HAP-1 (cell line): Measurements from ENCODE around the gene AMOTL1.
"Not testable (repeated sequence)": the region's sequence is repeated elsewhere in the genome, so short reads cannot be mapped to it uniquely, and the experiment has no call there.

Experiments used
- DNase-seq, 2 experiments: peaks; one replicate each; pipeline ENCODE4 v3.0.0-alpha.2; 2016 to 2020; ENCODE audit warnings: low spot score in 2 of 2
- H3K27me3 ChIP-seq: fragments of 250-450 bp; sonication (Bioruptor Pico); 2 replicates; pipeline ENCODE4 v1.5.1; 2020; ENCODE audit warnings: low read depth, mild to moderate bottlenecking, moderate library complexity
- H3K36me3 ChIP-seq: fragments of 250-450 bp; sonication (Bioruptor Pico); replicated peaks from 2 replicates; pipeline ENCODE4 v1.5.1; 2020; ENCODE audit warnings: mild to moderate bottlenecking
- H3K4me1 ChIP-seq: fragments of 250-450 bp; sonication (Bioruptor Pico); 2 replicates; pipeline ENCODE4 v1.5.1; 2020; ENCODE audit warnings: mild to moderate bottlenecking
- H3K4me3 ChIP-seq: fragments of 250-450 bp; sonication (Bioruptor Pico); 2 replicates; pipeline ENCODE4 v1.5.1; 2020; ENCODE audit warnings: mild to moderate bottlenecking, moderate library complexity
- H3K9me3 ChIP-seq: fragments of 250-450 bp; sonication (Bioruptor Pico); 2 replicates; pipeline ENCODE4 v1.5.1; 2020; ENCODE audit warnings: mild to moderate bottlenecking, moderate library complexity
- in situ Hi-C: fragments of 300-500 bp; cut with MboI; formaldehyde crosslinking; loops from 3 replicates; pipeline ENCODE4 v1.14.3; 2020; ENCODE audit warnings: low sequenced_read_pairs, inconsistent platforms, mixed read lengths

The AMOTL1 gene

DNA sequence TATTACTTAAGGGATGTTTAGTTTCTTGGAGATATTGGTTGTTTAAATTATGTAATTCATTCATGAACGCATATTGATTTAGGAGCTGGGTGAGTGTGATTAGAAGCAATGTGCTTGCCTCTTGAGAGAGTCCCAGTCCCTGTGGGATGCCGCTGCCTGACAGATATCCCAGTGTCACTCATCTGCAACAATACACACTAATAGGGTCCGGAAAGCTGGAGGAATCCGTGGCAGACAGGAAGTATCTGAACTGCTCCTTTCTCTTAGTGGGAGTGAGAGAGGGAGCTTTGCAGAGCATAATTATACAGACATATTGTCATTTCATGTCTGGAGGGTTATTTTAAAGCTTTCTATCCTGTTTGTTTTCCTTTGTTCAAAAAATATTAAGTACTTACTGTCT is 17.4 kb downstream of the AMOTL1 start:
- no peaks in the 10 kb centered on the region for H3K9me3 ChIP-seq
- H3K4me3 ChIP-seq: no peak overlapping the region
- no peaks in the 10 kb centered on the region for H3K36me3 ChIP-seq
- no peak for DNase-seq
- peaks cover 21% of the 10 kb centered on the region for H3K4me1 ChIP-seq
- in situ Hi-C loops: no loop called here
- no peaks in the 10 kb centered on the region for H3K27me3 ChIP-seq

GRCh38 chr11:94786264-94787126 is 18.3 kb downstream of the AMOTL1 start:
- Histone ChIP-seq H3K4me1 (peaks cover 21% of the 10 kb centered on the region), H3K9me3 (no peaks in the 10 kb centered on the region), H3K27me3 (no peaks in the 10 kb centered on the region), H3K36me3 (no peaks in the 10 kb centered on the region), H3K4me3 (no peak overlapping the region)
- in situ Hi-C loops: no loop called here
- DNase-seq: peak in 1 of 2 experiments; percentile 28

DNA sequence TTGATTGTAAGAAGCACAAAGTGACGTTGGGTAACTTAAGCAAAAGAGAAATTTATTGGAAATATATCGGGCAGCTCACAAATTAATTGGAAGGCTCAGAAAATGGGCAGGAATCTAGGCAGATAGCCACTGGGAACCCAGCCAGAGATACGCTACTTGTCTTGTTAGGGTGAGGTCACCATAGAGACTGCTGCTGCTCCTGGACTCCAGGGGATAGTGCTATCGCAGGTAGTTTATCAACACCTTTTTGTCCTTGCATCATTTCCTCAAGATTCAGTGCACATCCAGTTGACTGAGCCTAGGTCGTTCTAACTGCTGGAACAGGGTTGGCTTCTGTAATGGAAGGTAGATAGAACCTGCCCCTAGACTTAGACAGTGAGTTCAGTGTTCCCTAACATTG is 19.6 kb downstream of the AMOTL1 start:
- no peak for DNase-seq
- H3K9me3 ChIP-seq: no peaks in the 10 kb centered on the region
- H3K4me1 ChIP-seq: peaks cover 13% of the 10 kb centered on the region
- no peaks in the 10 kb centered on the region for H3K36me3 ChIP-seq
- in situ Hi-C loops: no loop called here
- no peak overlapping the region for H3K4me3 ChIP-seq
- H3K27me3 ChIP-seq: no peaks in the 10 kb centered on the region

- Histone ChIP-seq H3K4me3 (no peak overlapping the region), H3K9me3 (no peaks in the 10 kb centered on the region), H3K36me3 (no peaks in the 10 kb centered on the region), H3K4me1 (peaks cover 8% of the 10 kb centered on the region), H3K27me3 (no peaks in the 10 kb centered on the region)
- in situ Hi-C loops: no loop called here
- no peak for DNase-seq
These were observed 20.2 kb downstream of the AMOTL1 start for GRCh38 chr11:94788396-94788795.

DNA sequence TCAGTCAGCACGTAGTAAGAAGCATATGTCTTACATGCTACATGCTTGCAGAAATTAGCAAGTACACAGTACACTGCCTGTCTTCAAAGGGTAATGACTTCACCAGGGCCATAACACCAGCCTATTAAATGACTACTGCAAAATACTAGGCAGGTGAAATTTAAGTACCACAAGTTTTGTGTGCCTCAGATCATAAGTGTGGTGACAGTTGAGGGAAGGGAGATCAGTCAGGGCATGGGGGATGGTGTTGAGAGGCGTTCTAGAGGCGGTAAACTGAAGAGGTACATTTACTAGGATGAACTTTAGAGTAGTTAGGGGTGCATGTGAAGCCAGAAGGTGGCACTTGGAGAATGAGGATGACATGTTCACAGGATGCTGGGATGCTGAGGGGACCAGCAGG is 22.0 kb downstream of the AMOTL1 start:
- H3K4me1 ChIP-seq: no peaks in the 10 kb centered on the region
- no peaks in the 10 kb centered on the region for H3K36me3 ChIP-seq
- no peak for DNase-seq
- in situ Hi-C loops: no loop called here
- no peaks in the 10 kb centered on the region for H3K9me3 ChIP-seq
- H3K4me3 ChIP-seq: no peak overlapping the region
- no peaks in the 10 kb centered on the region for H3K27me3 ChIP-seq

- Histone ChIP-seq H3K9me3 (no peaks in the 10 kb centered on the region), H3K4me1 (no peaks in the 10 kb centered on the region), H3K4me3 (no peak overlapping the region), H3K36me3 (no peaks in the 10 kb centered on the region), H3K27me3 (no peaks in the 10 kb centered on the region)
- no peak for DNase-seq
- in situ Hi-C loops: no loop called here
These were observed 22.6 kb downstream of the AMOTL1 start for GRCh38 chr11:94790661-94791180.

- H3K36me3 ChIP-seq: no peaks in the 10 kb centered on the region
- DNase-seq: no peak
- no peaks in the 10 kb centered on the region for H3K4me1 ChIP-seq
- in situ Hi-C loops: no loop called here
- H3K27me3 ChIP-seq: no peaks in the 10 kb centered on the region
- no peaks in the 10 kb centered on the region for H3K9me3 ChIP-seq
- H3K4me3 ChIP-seq: no peak overlapping the region
These were observed 23.2 kb downstream of the AMOTL1 start for GRCh38 chr11:94791216-94791889.

GRCh38 chr11:94791942-94792341 is 23.8 kb downstream of the AMOTL1 start:
- in situ Hi-C loops, H3K4me1 ChIP-seq, H3K27me3 ChIP-seq, H3K9me3 ChIP-seq, H3K36me3 ChIP-seq, DNase-seq, H3K4me3 ChIP-seq: not testable (repeated sequence)

GRCh38 chr11:94792451-94792850 is 24.3 kb downstream of the AMOTL1 start:
- Histone ChIP-seq H3K4me1 (no peaks in the 10 kb centered on the region), H3K27me3 (no peaks in the 10 kb centered on the region), H3K9me3 (no peaks in the 10 kb centered on the region), H3K36me3 (no peaks in the 10 kb centered on the region), H3K4me3 (no peak overlapping the region)
- in situ Hi-C loops: no loop called here
- no peak for DNase-seq

GRCh38 chr11:94793002-94793401 is 24.8 kb downstream of the AMOTL1 start:
- no peaks in the 10 kb centered on the region for H3K9me3 ChIP-seq
- H3K36me3 ChIP-seq: no peaks in the 10 kb centered on the region
- H3K4me3 ChIP-seq: no peak overlapping the region
- DNase-seq: no peak
- in situ Hi-C loops: no loop called here
- no peaks in the 10 kb centered on the region for H3K27me3 ChIP-seq
- no peaks in the 10 kb centered on the region for H3K4me1 ChIP-seq

DNA sequence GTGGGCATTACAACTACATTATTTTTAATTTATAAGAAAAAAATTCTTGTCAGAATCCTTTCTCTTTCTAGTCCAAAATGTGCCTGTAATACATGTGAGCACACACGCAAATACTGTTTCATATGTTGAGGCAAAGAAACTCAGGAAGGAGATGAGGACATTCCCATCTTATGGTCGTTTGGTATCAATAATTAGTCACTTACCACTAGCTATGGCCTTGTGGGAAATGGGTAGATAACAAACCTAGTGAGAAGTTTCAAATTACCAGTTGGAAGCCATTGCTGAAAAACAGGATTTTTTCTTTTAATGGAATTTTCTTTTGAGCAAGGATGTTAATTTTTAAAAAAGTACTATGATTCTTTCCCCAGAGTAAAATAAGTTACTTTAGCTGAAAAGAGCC is 25.7 kb downstream of the AMOTL1 start:
- no peaks in the 10 kb centered on the region for H3K36me3 ChIP-seq
- no peaks in the 10 kb centered on the region for H3K4me1 ChIP-seq
- in situ Hi-C loops: no loop called here
- no peaks in the 10 kb centered on the region for H3K27me3 ChIP-seq
- H3K9me3 ChIP-seq: no peaks in the 10 kb centered on the region
- H3K4me3 ChIP-seq: no peak overlapping the region
- DNase-seq: no peak

- Histone ChIP-seq H3K36me3 (no peaks in the 10 kb centered on the region; the same call in 1 of the 2 replicates), H3K9me3 (no peaks in the 10 kb centered on the region), H3K27me3 (no peaks in the 10 kb centered on the region), H3K4me3 (no peak overlapping the region), H3K4me1 (no peaks in the 10 kb centered on the region)
- DNase-seq: no peak
- in situ Hi-C loops: no loop called here
These were observed 26.4 kb downstream of the AMOTL1 start for GRCh38 chr11:94794287-94795168.

DNA sequence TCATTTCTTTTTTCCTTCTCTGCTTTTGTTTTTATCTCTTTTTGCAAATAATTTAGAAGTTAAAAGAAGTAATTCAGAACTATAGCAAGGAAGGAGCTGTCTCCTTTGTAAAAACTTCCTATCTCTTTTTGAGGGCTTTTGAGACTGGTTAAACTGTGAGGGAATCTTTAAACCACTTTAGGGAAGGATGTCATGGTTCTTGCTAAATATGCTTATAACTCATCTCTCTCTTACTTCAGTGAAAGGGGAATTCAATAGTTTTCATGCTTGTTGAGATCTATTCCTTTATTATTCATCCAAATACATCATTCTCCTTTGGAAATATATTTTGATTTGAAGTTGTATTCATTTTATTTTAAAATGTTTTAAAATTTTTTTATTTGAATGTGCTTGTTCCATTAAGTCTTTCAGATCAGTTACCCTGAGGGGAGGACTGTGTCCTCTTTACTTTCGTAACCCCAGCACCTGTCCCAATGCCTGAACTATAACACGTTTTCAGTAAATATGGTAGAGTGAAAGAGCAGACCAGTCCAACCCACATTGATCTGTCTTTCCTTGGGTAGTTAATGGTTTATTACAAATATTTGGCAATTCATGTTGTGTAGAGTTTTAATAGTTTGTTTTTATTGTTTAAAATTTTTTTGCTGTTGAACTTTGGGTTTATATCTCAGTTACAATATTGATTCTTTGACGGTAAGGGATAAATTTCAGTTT is 27.5 kb downstream of the AMOTL1 start:
- no peak overlapping the region for H3K4me3 ChIP-seq
- no peaks in the 10 kb centered on the region for H3K27me3 ChIP-seq
- H3K36me3 ChIP-seq: peaks cover 7% of the 10 kb centered on the region; the same call in 1 of the 2 replicates
- H3K4me1 ChIP-seq: no peaks in the 10 kb centered on the region
- no peaks in the 10 kb centered on the region for H3K9me3 ChIP-seq
- DNase-seq: no peak
- in situ Hi-C loops: no loop called here
